HG03280 (cell line): ENCODE data around the gene CPB2.

ENCODE experiments used
- ATAC-seq: cut with Tn5 transposase; IDR thresholded peaks from one replicate; pipeline ENCODE4 v1.9.1; 2021; ENCODE audit warnings: mild to moderate bottlenecking, moderate library complexity; ENCODE audit not compliant: unreplicated experiment

The CPB2 gene

DNA sequence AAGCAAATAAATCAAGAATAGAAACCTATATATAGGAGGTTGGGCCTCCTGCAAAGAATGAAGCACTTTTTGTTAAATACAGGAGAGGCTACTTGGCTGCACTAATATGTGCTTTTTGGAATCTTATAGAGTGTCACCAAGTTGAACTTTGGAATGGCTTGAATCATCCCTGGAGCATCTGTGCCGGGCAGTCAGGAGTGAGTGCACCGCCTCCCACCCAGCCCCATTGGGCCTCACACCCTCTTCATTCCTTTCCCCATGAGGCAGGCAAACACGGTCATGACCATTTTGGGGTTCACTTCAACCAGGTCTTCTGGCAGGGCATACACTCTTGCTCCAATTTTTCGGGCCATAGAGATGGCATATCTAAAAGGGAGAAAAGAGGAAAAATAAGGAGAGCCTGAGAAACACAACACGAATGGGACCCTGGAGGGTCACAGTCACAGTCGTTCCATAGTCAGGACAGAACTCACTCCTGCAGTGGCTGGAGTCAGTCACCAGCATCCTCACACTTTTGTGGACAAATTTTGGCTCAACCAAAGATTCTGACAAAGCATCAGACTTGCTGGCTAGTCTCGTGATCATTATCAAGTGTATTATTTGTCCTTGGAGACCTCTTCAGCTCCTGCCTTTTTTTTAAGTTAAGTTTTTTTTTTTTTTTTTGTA, 22.7 kb upstream of the CPB2 start:
- no peak for ATAC-seq

DNA sequence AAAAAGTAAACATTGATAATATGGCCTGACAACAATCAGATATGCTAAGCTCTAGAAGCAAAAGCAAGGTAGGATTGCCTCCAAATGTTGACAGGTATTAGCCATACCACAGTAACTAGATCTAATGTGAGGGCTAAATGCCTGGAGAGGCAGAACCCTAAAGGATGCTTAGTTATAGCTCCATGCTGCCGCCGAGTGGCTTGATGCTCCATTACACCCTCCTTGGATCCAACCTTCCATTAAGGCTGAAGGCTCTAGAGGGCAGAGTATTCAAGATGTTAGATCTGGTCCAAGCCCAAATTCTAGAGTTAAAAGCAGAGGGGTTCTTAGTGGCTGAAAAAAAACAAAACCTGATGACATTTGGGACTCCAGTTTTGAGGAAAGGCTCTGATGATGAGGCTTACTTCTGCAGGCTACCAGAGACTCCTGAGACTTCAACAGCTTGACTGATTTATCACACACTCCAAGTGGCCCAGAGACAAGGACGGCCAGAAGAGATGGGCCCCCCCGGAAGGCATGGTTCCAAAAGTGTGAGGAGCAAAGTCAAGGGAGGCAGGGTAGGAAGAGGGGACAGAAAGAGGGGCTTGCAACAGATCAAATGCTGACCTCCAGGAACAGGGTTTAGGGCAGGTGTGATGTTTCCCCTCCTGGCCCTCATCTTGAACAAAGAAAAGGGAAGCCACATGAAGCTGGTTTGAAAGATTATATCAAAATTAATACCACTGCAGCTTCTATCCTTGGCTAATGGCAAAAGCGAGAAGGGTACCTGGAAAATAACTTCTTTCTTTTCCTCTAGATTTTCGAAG, 21.9 kb upstream of the CPB2 start:
- peak; percentile 75 for ATAC-seq

DNA sequence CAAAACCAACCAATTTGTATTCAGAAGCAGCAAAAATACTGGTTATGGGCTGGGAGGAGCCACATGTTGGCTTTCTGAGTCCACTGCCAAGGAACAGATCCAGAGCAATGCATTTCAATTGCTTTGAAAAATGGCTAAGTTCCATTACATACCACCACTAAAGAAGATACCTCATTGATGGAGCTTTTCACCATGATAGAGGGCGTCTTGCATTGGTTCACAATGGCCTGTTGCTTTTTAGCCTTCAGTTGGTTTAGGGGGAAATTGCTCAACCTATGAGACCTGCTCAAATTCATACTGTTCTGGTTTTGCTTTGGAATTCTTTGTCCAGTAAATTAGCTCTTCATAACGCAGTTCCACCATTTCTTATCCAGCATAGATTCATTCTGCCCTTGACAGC, 21.2 kb upstream of the CPB2 start:
- no peak for ATAC-seq

DNA sequence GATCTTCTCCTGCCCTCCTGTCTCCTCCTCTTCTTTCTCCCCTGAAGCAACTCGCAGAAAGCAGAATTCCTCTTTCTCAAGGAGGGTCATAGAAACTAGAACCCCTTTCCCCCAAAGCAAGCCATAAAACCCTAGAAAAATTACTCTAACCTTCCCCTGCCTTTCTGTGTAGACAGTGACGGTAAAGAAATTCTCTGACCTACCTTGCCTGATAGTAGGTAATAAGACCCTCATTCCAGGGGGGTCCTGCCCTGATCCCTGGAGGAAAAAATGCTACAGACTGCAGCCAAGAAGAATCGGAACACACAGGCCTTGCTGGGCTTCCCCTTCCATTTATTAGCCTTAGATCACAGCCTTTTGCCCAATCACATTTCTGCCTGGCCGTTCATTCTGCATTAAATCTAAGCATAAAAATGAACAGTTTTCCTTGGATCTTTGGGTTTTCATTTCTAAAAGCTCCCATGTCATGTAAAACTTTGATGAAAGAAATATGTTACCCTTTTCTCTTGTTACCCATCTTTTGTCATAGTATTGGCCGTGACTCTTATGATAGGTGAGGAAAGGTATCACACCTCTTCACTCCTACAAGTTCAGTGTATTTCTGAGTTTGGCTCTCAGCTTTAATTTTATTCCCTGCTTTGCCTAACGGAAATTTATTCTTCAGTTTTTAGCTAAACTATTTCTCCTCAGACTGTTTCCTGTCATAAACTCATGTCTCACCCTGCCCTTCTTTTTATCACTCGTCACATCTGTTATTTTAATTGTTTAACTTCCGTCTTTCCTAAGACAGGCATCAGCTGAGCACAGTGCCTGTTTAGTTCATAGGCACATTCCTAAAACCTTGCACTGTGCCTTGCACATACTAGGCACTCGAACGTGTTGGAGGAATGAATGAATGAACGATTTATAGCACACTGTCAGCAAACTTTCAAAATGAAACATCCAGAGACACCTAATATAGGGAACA, 20.4 kb upstream of the CPB2 start:
- no peak for ATAC-seq

DNA sequence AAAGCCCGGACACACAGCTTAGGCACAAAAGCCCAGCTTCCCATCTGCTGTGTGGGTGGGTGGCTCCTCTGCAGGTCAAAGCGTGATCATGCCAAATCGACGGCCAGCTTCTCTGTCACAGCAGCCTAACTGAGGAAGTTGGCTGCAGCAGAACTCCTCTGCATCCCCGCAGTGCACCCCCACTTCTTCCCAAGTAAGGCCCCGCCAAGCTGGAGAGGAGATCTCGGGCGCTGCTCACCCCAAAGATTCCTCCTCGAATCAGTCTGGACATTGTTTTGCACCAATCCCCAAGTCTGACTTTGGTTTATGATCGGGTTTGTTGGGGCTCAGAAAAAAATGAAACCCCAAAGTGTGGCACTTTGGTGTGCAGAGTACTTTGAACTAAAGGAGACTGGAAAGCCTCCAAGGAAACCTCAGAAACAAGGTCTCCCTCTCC, 19.7 kb upstream of the CPB2 start:
- no peak for ATAC-seq

DNA sequence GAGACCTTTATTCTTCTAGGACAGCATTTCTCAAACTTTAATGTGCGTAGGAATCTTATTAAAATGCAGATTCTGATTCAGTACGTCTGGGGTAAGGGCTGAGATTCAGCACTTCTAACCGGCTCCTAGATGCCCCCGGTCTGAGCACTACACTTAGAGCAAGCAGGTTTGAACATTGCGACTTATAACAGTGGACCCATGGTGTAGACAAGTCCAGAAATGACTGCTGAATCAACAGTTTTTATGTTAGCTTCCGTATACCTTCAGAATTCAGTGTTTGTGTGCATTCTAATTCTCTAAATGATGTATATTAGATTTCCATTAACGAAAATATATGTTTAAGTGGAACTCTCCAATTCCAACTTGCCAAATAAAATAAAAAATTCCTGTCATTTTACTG, 17.5 kb upstream of the CPB2 start:
- no peak for ATAC-seq

DNA sequence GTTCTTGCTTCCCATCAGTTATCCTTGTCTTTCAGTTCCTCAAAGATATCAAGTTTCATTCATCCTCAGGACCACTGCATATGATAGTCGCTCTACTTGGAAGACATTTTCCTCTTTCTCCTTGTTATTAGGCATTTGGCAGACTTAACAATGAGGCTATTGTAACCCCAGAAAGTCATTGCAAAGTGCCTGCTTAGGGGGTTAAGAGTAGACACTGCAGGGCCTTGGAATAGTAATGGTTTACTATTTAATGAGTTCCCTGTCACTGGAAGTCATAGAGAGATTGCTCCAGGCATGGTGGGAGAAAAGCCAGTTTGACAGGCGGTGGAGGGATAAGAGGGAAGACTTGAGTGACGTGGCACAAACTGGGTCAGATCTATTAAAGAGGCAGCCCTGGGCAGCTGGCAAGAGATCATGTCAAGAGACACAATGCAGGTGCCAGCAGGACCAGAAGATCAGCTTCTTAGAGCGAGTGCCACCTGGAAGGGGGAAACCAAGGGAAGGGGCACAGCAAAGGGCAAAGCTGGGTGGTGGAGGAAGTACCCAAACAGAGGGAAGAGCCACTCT, 16.8 kb upstream of the CPB2 start:
- ATAC-seq = no peak

DNA sequence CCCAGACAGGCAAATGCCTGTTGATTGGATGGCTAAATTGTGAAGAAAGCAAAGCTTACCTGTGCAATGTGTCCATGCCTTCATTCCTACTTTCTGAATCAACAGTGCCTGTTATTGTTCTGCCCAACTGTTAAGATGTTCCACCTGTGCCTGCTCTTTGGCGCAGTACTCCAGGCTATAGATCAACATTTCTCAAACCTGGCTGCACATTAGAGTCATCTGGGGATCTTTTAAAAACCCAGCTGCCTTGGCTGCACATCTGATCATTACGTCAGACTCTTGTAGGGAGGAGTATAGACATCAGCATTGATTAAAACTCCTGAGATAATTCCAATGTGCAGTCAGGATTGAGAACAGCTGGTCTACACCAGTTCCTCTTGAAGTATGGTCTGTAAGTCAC, 16.2 kb upstream of the CPB2 start:
- no peak for ATAC-seq

DNA sequence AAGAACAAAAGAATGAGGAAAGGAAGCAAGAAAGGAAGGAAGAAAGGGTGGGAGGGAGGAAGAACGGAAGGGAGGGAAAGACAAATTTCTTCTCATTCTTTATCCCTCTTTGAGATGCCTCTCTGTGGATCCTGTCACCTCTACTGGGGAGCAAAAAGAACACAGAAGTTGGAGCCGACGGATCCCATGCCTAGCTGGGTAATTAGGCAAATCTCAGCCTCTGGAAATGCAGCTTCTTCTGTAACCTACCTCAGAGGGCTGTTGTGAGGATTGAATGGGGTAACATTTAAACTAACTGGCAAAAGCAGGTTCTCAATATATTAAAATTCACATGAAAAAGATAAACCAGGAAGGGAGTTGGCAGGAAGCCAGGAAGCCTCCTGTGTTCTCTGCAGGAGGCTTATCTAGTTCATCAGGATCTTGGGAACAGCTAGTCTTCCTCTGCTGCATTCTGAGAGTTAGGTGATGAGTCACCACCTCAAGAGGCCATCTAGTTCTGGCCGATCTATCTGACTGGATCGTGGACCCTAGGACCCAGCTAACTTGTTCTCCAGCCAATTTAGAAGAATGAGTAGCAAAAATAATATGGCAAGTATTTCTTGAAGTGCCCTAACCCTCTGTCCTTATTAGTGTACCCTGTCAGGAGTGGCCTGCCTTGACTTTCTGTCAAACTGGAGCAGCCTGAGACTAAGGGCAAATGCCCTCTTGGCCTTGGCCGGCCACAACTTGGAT, 15.2 kb upstream of the CPB2 start:
- no peak for ATAC-seq

DNA sequence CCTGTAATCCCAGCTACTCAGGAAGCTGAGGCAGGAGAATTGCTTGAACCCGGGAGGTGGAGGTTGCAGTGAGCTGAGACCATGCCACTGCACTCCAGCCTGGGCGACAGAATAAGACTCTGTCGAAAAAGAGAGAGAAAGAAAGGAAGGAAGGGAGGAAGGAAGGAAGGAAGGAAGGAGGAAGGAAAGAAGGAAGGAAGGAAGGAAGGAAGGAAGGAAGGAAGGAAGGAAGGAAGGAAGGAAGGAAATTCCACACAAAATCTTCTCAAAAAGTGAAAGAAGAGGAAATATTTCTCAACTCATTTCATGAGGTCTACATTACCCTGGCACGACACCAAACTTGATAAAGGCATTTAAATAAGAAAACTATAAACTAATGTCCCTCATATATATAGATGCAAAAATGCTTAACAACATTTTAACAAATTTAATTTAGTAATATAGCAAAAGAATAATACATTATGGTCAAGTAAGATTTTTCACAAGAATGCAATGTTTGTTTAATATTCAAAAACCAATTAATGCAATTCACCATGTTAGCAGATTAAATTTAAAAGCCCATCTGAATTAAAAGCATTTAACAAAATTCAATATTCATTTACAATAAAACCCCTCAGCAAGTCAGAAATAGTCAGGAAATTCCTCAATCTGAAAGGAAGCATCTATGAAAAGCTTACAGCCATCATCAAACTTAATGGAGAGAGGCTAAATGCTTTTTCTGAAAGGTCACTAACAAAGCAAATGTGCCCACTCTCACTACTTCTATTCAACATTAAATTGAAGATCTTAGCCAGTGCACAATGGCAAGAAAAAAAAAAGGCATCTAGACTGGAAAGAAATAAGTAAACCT, 12.0 kb upstream of the CPB2 start:
- ATAC-seq = no peak

DNA sequence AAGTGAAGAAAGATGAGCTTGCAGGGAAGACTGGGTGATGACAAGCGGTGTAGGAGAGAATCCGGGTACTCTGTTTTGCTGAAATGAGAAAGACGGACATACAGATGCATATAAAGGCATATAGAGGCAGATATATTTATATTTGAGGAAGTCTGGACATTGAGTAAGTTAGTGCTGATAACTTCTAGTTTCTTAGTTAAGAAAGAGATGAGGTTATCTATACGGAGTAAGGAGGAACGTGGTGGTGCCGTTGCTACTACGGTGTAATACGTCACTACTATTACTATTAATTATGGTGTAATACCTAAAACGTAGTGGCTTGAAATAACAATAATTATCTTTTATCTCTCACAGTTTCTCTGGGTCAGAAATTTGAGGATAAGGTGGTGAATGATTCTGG, 9.8 kb upstream of the CPB2 start:
- ATAC-seq = no peak

DNA sequence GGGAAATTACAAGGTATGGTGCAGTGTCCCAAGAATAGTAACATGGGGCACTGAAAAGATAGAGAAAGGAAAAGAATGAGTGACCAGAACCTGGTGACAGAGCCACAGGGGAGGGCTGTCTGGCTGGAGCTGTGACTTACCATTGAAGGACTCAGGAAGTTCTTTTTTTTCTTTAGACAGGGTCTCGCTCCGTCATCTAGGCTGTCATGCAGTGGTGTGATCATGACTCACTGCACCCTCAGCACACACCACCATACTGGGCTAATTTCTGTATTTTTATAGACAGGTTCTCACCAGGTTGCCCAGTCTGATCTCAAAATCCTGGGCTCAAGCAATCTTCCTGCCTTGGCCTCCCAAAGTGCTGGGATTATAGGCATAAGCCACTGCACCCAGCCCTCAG, 8.8 kb upstream of the CPB2 start:
- no peak for ATAC-seq

DNA sequence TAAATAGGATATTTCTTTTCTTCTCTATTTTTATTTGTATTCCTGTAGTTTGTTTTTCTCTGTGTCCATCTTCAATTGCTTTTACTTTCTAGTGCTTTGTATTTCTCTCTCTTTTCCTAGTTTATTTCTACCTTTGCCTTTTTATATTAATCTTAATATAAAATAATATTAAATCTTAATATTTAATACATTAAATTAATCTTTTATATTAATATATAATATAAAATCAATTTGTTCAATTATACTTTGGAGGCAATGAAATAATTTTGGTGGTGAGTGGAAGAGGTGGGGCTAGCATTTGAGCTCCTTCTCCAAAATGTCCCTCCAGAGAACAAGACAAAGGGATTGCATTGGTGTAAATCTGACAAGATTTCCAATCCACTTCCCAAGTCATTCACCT, 6.3 kb upstream of the CPB2 start:
- ATAC-seq = no peak

DNA sequence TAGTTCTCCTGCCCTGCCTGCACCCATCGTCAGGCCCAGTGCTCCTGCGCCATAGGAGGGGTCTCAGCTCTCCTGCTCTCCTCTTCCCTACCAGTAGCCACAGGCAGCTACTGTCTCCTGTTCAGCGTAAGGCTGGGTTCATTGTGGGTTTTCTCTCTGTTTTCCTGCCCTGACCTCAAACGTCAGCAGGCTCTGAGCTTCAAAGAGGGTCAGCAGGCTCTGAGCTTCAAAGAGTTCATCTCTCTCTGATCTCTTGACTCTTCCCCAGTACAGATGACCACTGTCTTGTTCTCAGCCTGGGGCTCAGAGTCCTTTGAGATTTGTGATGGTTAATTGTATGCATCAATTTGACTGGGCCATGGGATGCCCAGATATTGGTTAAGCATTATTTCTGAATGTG, 4.6 kb upstream of the CPB2 start:
- no peak for ATAC-seq

DNA sequence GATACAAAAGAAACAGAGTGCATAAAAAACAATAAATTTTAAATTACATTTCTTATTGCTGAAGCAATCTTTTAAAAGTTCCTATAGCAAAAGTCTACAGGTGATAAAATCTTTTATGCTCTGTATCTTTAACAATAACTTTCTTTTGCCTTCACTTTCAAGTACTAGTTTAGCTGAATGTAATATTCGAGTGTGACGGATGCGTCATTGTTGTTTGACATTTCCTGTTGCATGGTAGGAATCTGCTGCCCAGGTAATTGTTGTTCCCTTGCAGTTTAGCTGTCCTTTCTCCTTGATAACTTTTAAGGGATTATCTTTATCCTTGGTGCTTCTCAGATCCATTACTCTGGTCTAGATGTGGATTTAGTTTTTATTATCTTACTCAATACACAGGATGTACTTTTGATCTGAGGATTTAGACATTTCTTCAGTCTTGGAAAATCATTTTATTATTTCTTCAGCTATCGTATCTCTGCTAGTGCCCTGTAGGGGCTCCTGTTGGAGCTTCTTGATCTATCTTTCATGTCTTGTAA, 2.1 kb upstream of the CPB2 start:
- ATAC-seq = no peak

DNA sequence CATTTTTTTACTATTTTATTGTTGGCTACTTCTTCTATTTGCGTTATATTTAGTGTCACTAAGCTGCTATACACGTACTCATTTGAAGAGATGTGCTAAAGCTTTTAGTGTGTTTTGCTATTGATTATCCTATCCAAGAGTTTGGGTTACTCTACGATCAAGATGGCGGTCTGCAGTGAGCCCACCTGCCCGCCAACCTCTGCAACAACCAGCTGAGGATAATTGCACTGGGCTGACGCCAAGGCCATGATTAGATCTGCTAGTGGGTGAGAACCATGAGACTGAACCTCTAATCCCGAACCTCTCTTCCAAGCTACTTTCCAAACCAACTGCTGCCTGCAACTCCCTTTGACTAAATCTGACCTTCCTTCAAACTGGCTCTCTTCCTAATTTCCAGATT, 1.8 kb downstream of the CPB2 start:
- no peak for ATAC-seq

DNA sequence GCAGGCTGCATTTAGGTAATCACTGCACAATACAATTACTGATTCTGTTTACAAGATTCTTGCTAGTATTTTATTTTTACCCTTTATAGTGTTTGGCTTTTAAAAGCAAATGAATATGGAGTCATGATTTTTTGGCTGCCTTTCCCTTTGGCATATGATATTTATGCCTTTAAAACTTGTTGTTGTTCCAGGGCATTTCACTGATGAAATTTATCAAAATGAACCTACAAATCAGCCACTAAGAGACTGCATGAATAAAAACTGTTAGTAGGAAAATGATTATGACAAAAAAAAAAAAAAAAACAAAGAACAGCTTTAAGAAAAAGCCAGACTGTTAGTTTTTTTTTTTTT, 2.6 kb downstream of the CPB2 start:
- no peak for ATAC-seq

DNA sequence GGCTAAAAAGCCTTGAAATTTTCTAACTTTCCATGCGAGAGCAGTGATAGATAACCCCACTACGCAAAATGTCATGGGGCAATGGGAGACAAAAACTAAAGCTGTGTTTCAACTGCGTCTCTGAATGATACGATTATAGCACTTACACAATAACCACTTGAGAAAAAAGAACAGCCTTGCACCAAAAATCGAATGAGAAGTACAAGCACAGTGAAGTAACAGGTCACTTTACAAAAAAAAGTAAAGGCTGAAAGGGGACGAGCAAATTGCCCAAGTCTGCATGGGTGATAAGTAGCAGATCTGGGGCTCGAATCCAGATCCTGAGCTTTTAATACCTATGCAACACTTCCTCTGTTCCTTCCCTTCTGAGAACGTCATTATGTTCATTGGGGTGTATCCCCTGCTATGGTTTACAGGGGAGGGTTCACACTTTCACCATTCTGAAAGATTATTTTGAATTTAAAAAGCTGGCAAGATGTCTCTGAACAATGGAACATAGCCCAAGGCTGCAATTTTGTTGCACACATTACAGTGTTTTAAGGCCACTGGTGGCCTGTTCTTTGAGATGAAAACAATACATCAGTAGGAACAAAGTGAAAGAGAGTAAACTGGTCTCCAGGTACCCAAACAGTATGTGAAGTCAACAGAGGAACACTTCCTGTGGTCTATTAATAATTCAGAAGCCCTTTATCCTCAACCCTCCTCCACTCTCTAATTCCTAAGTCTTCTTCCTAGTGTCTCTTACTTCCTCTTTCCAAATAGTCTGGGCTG, 3.2 kb downstream of the CPB2 start:
- no peak for ATAC-seq

DNA sequence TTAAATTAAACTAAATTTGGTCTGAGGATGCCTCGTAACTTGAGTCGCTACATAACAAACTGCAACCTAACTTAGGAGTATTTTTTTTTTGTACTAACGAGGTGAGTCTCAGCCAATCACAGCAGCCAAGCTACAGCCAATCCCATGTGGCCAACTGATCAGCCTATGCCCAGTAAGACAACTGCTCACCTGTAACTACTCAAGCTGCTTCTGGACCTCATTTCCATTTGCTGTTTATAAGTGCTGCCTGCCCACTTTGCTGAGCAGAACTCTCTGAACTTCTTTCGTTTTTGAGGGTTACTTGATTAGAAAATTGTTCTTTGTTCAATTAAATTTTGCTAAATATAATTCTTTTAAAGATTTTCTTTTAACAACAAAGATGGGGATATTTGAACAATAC, 3.8 kb downstream of the CPB2 start:
- no peak for ATAC-seq
